ENCODE data around the gene ARID1A. TPM values are rescaled to one million over a fixed set of nuclear protein-coding genes. Genes with fewer than 3 reads are reported as not detected.

ARID1A gene
- total RNA-seq, 2 donors from 2014 or later = 32.7 to 48.8 TPM

- no peak overlapping the region for H3K4me3 ChIP-seq
- H3K4me1 ChIP-seq = peaks cover 0 to 68% of the 10 kb centered on the region in 2 donors
These were observed 10.5 kb downstream of the ARID1A start for GRCh38 chr1:26706315-26706714.

GRCh38 chr1:26710811-26711210 is 15.0 kb downstream of the ARID1A start:
- Histone ChIP-seq H3K4me3 (no peak overlapping the region), H3K36me3 (peaks cover 16% of the 10 kb centered on the region), H3K9me3 (no peaks in the 10 kb centered on the region), H3K4me1 (peaks cover 0 to 61% of the 10 kb centered on the region in 2 donors), H3K27me3 (no peaks in the 10 kb centered on the region), H3K27ac (no peak overlapping the region)
- no peak for TF ChIP-seq CTCF (IDR thresholded peaks at IDR 0.05)
- no peak for DNase-seq (ENCODE audit: low spot score)

More at GRCh38 chr1:26706315-26706714, 10.5 kb downstream of the ARID1A start:
- Histone ChIP-seq H3K9me3 (no peaks in the 10 kb centered on the region), H3K27ac (peak overlapping the region; percentile 33 to 50), H3K27me3 (no peaks in the 10 kb centered on the region), H3K36me3 (peaks cover 11% of the 10 kb centered on the region)
- DNase-seq (ENCODE audit: low spot score) = no peak
- no peak for TF ChIP-seq CTCF (IDR thresholded peaks at IDR 0.05)

- TF ChIP-seq CTCF (IDR thresholded peaks at IDR 0.05) = no peak
- Histone ChIP-seq H3K36me3 (peaks cover 16% of the 10 kb centered on the region), H3K4me3 (no peak overlapping the region), H3K4me1 (peaks cover 0 to 60% of the 10 kb centered on the region in 2 donors), H3K9me3 (no peaks in the 10 kb centered on the region), H3K27me3 (no peaks in the 10 kb centered on the region), H3K27ac (no peak overlapping the region)
- DNase-seq (ENCODE audit: low spot score) = no peak
These were observed 16.0 kb downstream of the ARID1A start for GRCh38 chr1:26711777-26712176.

- H3K4me1 ChIP-seq = peaks cover 0 to 86% of the 10 kb centered on the region in 2 donors
These were observed 21.2 kb downstream of the ARID1A start for GRCh38 chr1:26717017-26717491.

GRCh38 chr1:26719205-26719604 is 23.4 kb downstream of the ARID1A start:
- Histone ChIP-seq H3K27me3 (no peaks in the 10 kb centered on the region), H3K4me1 (peaks cover 0 to 87% of the 10 kb centered on the region in 2 donors), H3K9me3 (no peaks in the 10 kb centered on the region), H3K36me3 (no peaks in the 10 kb centered on the region), H3K27ac (no peak overlapping the region), H3K4me3 (no peak overlapping the region)
- DNase-seq (ENCODE audit: low spot score) = no peak
- no peak for TF ChIP-seq CTCF (IDR thresholded peaks at IDR 0.05)

More at GRCh38 chr1:26717017-26717491, 21.2 kb downstream of the ARID1A start:
- Histone ChIP-seq H3K9me3 (no peaks in the 10 kb centered on the region), H3K4me3 (no peak overlapping the region), H3K36me3 (no peaks in the 10 kb centered on the region), H3K27ac (no peak overlapping the region), H3K27me3 (no peaks in the 10 kb centered on the region)
- no peak for TF ChIP-seq CTCF (IDR thresholded peaks at IDR 0.05)
- no peak for DNase-seq (ENCODE audit: low spot score)

Measured in right atrium auricular region (tissue), 2 donors.